HG03439 (cell line): Measurements from ENCODE around the gene EPHB1.

Experiments
- ATAC-seq: cut with Tn5 transposase; IDR thresholded peaks from one replicate; pipeline ENCODE4 v1.9.1; 2021; ENCODE audit warnings: mild to moderate bottlenecking, moderate library complexity; ENCODE audit not compliant: unreplicated experiment

EPHB1 gene

DNA sequence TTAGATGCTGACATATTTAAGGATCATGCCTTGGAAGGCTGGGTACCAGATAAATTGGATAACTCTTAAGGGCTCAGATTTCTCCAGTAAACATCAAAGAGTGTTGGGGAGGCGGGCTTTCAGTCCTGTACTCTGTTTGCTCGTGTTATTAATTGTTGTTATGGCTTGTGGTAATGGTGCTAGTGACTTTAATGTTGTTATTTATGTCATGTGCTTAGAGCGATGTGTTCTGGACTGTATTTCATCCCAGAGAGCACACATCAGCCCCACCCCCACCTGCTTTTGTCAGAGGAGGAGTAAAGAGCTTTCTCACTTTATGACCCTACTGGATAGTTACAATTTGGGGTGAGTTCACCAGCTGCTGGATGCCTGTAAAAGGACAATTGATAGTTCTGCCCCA is 386.3 kb downstream of the EPHB1 start:
- no peak for ATAC-seq

- ATAC-seq = no peak
Observed at GRCh38 chr3:135182364-135182998, 387.4 kb downstream of the EPHB1 start.

DNA sequence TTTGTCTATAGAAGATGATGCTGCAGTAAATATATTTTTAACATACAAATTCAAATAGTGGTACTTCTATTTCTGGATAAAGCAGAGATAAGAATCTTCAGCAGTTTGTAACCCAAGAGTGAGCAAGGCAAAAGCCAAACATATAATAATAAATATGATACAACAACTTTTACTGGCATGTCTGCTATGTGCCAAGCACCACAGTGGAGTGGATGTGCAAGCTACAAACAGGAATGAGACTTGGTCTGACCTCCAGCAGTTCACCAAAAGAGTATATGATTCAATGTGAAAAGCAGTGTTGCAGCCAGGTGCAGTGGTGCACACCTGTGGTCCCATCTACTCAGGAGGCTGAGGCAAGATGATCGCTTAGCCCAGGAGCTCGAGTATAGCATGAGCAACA is 395.6 kb downstream of the EPHB1 start:
- ATAC-seq = no peak

DNA sequence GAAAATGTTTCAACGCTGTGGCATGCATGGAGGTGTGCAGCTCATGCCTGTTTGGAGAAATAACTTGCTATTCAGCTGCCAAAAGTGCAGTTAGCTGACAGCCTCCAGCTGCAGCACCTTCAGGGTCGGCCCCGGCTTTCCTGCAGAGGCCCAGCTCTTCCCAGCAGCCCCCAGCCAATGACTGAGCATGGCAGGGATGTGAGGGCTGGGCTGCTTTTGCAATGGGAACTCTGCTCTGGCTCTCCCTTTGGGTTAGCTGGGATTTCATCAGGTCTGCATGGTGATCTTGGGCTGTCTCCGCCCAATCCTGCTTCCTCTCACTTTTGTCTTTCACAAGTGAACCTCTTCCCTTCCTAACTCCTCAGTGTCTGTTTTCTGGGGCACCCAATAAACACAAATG is 396.6 kb downstream of the EPHB1 start:
- ATAC-seq = no peak

DNA sequence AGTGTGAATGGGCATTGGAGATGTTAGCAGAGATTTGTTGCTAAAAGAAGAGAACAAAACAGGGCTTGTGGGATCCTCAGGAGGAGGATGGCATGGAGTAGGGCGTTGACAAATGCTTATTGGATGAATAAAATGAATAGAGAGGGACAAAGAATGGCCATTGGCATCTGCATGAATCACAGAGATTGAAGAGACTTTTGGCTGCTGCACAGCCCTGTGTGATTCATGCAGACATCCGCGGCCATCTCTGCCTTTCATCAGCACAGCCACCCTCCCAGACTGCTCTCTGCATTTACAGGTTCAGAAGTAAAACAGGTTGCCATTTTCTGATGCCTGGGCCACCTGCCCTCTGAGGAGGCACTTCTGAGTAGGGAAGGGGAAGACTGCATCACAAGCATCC is 397.9 kb downstream of the EPHB1 start:
- ATAC-seq = no peak

- ATAC-seq = no peak
Observed at GRCh38 chr3:135197246-135197645, 402.2 kb downstream of the EPHB1 start.

DNA sequence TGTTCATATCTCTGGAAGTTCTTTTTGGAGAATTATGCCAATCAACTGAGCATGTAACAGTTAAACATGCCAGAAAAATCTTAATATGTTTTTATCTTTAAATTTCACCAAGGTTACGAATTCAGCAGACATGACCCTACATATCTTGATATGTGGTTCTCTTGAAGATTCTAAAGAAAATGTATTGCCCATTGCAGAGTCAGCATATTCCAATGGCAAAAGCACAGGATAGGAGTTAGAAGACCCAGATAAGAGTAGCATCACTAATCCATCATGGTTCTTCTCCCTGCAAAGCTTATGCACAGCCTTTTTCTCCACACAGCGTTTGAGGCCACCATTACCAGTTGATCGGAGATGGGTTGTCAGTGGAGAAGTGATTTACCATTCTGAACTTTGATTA is 402.8 kb downstream of the EPHB1 start:
- ATAC-seq = no peak

DNA sequence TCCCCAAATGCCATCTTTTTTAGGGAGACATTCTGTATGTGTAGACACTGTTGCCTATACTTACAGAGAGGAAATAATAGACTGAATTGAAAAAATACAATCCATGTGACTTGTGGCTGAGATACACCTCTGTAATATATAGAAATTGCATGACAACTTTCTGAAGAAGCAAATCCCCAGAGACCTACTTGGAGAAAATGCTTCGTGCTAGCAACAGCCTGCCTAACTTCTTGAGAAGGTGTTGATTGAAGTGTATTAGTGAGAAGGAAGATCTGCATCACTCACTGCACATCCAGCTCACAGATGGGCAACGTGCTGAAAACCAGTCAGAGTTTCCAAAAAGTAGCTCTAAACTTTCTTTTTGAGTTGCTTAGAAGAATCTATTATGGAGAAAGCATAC is 404.1 kb downstream of the EPHB1 start:
- ATAC-seq = no peak

DNA sequence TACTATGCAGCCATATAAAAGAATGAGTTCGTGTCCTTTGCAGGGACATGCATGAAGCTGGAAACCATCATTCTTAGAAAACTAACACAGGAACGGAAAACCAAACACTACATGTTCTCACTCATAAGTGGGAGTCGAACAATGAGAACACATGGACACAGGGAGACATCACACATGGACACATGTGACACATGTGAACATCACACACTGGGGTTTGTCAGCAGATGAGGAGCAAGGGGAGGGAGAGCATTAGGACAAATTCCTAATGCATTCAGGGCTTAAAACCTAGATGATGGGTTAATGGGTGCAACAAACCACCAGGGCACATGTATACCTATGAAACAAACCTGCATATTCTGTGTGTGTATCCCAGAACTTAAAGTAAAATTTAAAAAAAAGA is 408.0 kb downstream of the EPHB1 start:
- ATAC-seq = no peak

DNA sequence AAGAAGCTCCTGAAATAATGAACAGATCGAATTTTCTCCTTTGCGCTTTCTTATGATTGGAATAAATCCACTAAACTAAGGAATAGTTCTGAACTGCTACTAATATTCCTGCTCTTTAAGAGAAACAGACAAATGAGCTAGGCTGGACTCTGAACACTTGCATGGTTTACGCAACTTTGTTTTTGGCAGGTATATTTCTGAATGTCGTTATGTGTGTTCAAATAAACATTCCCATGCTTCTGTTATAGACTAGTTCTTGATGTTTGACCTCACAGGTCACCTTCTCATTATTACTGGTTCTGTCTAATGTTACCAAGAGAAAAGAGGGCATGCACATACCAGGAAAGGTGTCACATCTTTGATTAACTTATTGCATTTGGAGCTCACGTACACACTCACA is 418.2 kb downstream of the EPHB1 start:
- no peak for ATAC-seq

- no peak for ATAC-seq
Observed at GRCh38 chr3:135213822-135214221, 418.8 kb downstream of the EPHB1 start.

DNA sequence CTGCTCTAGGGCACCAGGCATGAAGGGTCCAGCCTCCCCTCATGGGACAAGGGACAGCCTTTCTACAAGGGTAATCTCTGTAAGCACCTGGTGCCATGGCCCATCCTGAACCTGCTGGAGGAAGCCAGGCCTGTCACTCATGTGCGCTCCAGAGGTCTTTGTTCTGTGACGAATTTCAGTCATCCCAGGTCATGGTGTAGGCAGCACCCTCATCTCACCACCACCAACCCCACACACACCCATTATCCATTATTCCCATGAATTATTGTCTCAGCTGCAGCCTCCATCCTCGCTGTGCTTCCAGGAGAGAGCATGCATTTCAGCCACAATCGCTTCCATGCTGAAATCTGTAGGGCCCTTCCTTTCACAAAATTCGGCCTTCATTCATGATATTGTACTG is 419.3 kb downstream of the EPHB1 start:
- no peak for ATAC-seq

DNA sequence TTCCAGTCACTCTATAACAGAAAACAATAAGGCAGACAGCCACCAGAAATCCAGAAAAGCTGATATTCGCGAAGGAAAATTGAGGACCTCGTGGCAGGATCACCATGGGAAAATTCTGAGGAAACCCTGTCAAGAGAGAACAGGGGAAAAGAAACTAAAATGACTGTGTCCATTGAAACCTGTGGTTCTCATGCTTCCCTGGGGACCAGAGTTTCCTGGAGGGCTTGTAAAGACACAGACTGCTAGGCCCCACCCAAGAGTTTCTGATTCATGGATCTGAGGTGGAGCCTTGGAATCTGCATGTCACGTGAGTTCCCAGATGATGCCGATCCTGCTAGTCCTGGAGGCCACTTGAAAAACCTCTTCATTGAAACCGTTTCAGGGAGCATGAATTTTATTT is 420.5 kb downstream of the EPHB1 start:
- ATAC-seq = no peak

- ATAC-seq = no peak
Observed at GRCh38 chr3:135216659-135217058, 421.6 kb downstream of the EPHB1 start.

- no peak for ATAC-seq
Observed at GRCh38 chr3:135217730-135218129, 422.7 kb downstream of the EPHB1 start.

DNA sequence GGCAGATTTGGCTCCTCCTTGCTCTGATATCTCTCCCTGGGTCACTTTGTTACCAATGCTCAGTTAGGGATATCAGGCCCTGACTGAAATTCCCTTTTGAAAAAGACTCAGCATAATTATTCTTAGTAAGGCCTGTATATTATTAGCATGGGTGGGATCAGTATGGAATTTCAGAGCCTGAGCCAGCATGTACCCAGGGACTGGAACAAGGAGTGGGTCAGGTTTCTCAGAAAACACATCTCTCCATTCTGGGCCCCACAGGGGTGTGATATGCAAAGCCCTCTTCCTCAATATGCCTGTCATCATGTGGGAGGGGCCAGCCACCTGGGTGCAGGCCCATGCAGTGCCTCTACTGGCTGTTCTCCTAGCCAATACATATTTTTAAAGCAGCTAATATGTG is 423.2 kb downstream of the EPHB1 start:
- no peak for ATAC-seq

- ATAC-seq = no peak
Observed at GRCh38 chr3:135218782-135219181, 423.7 kb downstream of the EPHB1 start.

GRCh38 chr3:135224815-135225362 is 429.8 kb downstream of the EPHB1 start:
- ATAC-seq = no peak

DNA sequence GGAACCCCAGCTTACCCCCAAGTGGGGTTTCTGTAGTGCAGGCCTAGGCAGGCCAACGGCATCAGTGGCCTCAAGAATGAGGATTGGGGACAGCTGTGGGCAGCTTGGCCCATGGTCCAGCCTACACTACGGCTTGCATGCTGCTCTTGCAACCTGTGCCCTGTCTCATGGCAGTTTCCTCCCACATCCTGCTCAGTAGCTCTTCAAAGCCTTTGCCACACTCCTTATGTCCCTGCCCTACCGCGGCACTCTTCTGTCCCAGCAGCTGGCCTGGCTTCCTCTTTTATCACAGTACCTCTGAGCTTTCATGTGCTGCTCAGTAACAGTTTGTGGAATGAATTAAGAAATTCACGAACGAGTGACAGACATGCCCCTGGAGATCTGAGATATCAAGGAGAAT is 431.0 kb downstream of the EPHB1 start:
- ATAC-seq = no peak

DNA sequence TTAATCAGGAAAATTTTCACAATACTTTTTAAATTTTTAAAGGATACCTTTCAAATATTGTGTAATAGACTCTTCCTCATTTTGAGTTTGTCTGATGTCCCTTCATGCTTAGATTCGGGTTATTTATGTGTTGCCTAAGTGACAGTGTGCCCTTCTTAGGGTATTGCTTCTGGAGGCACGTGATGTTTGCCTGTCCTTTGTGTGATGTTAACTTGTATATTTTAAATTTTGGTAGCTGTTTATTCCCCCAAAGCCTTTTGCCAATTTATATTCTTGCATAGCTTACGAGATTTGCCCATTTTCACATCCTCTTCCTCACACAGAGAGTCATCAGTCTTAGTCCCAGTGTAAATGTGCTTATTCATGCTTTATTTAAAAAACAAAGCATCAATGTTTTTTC is 433.1 kb downstream of the EPHB1 start:
- no peak for ATAC-seq

GRCh38 chr3:135229018-135229495 is 434.0 kb downstream of the EPHB1 start:
- ATAC-seq = no peak

GRCh38 chr3:135231737-135232136 is 436.7 kb downstream of the EPHB1 start:
- no peak for ATAC-seq

GRCh38 chr3:135232226-135232625 is 437.2 kb downstream of the EPHB1 start:
- no peak for ATAC-seq
